HG03378 (cell line): ENCODE data around the gene GRIN3A.
"Not testable (repeated sequence)": the region's sequence is repeated elsewhere in the genome, so short reads cannot be mapped to it uniquely, and the experiment has no call there.

ENCODE experiments used
- ATAC-seq: cut with Tn5 transposase; IDR thresholded peaks from one replicate; pipeline ENCODE4 v1.9.1; 2021; ENCODE audit warnings: mild to moderate bottlenecking, moderate library complexity; ENCODE audit not compliant: unreplicated experiment

Gene GRIN3A

GRCh38 chr9:101738566-101739183 is at the start of gene GRIN3A:
GRIN3A (minus strand) TSS chr9:101738647; CDS start chr9:101737979, 668 bp downstream.
- no peak for ATAC-seq

- ATAC-seq = no peak
These were observed 49.4 kb upstream of the GRIN3A start for GRCh38 chr9:101787891-101788290.

GRCh38 chr9:101778332-101778731 is 39.9 kb upstream of the GRIN3A start:
- ATAC-seq = no peak

- ATAC-seq = no peak
These were observed 26.0 kb upstream of the GRIN3A start for GRCh38 chr9:101764472-101764871.

GRCh38 chr9:101758304-101758930 is 20.0 kb upstream of the GRIN3A start:
- no peak for ATAC-seq

- no peak for ATAC-seq
These were observed 15.3 kb upstream of the GRIN3A start for GRCh38 chr9:101753716-101754115.

GRCh38 chr9:101751895-101752294 is 13.4 kb upstream of the GRIN3A start:
- ATAC-seq = no peak

GRCh38 chr9:101739311-101739710 is 864 bp upstream of the GRIN3A start:
- no peak for ATAC-seq

- ATAC-seq = no peak
These were observed 512 bp downstream of the GRIN3A start for GRCh38 chr9:101737705-101738565.

- no peak for ATAC-seq
These were observed 1.2 kb downstream of the GRIN3A start for GRCh38 chr9:101737165-101737704.

- ATAC-seq = no peak
These were observed 1.7 kb downstream of the GRIN3A start for GRCh38 chr9:101736717-101737116.

- no peak for ATAC-seq
These were observed 7.0 kb downstream of the GRIN3A start for GRCh38 chr9:101731429-101731828.

GRCh38 chr9:101727612-101728524 is 10.6 kb downstream of the GRIN3A start:
- ATAC-seq = peak; percentile 89

- not testable (repeated sequence) for ATAC-seq
These were observed 14.2 kb downstream of the GRIN3A start for GRCh38 chr9:101724271-101724670.

- ATAC-seq = no peak
These were observed 20.3 kb downstream of the GRIN3A start for GRCh38 chr9:101718192-101718591.

GRCh38 chr9:101716629-101717028 is 21.8 kb downstream of the GRIN3A start:
- ATAC-seq = no peak

GRCh38 chr9:101711330-101711941 is 27.0 kb downstream of the GRIN3A start:
- peak; percentile 64 for ATAC-seq

- ATAC-seq = no peak
These were observed 29.6 kb downstream of the GRIN3A start for GRCh38 chr9:101708855-101709254.

- ATAC-seq = no peak
These were observed 30.7 kb downstream of the GRIN3A start for GRCh38 chr9:101707721-101708120.

- ATAC-seq = no peak
These were observed 31.4 kb downstream of the GRIN3A start for GRCh38 chr9:101706997-101707396.
